CD4-positive, alpha-beta T cell treated with Interleukin-2 at 100 ng/mL for 4 hours (primary cell): ENCODE results near the gene CAMK1D.
"Not testable (repeated sequence)": the region's sequence is repeated elsewhere in the genome, so short reads cannot be mapped to it uniquely, and the experiment has no call there.

Source experiments
- DNase-seq: peaks from one replicate; pipeline ENCODE4 v3.0.0-alpha.2; 2020; ENCODE audit warnings: low spot score

The CAMK1D gene

GRCh38 chr10:12797471-12798262 is 448.3 kb downstream of the CAMK1D start:
- no peak for DNase-seq

GRCh38 chr10:12799144-12799543 is 449.8 kb downstream of the CAMK1D start:
- no peak for DNase-seq

- DNase-seq: no peak
Measured at GRCh38 chr10:12799714-12800113, 450.4 kb downstream of the CAMK1D start.

GRCh38 chr10:12800302-12800701 is 451.0 kb downstream of the CAMK1D start:
- no peak for DNase-seq

- DNase-seq: no peak
Measured at GRCh38 chr10:12801214-12802087, 452.1 kb downstream of the CAMK1D start.

GRCh38 chr10:12803776-12804175 is 454.4 kb downstream of the CAMK1D start:
- no peak for DNase-seq

GRCh38 chr10:12806228-12807095 is 457.1 kb downstream of the CAMK1D start:
- DNase-seq: no peak

GRCh38 chr10:12807096-12807755 is 457.9 kb downstream of the CAMK1D start:
- DNase-seq: no peak

- DNase-seq: no peak
Measured at GRCh38 chr10:12808014-12808613, 458.8 kb downstream of the CAMK1D start.

- DNase-seq: not testable (repeated sequence)
Measured at GRCh38 chr10:12810046-12810445, 460.7 kb downstream of the CAMK1D start.

- no peak for DNase-seq
Measured at GRCh38 chr10:12811826-12812225, 462.5 kb downstream of the CAMK1D start.

GRCh38 chr10:12812571-12812970 is 463.2 kb downstream of the CAMK1D start:
- no peak for DNase-seq

GRCh38 chr10:12814166-12814565 is 464.8 kb downstream of the CAMK1D start:
- DNase-seq: no peak

GRCh38 chr10:12819071-12819470 is 469.7 kb downstream of the CAMK1D start:
- no peak for DNase-seq

- no peak for DNase-seq
Measured at GRCh38 chr10:12819656-12820055, 470.3 kb downstream of the CAMK1D start.

GRCh38 chr10:12822126-12822892 is 473.0 kb downstream of the CAMK1D start:
- DNase-seq: no peak

GRCh38 chr10:12822893-12823170 is 473.5 kb downstream of the CAMK1D start:
- DNase-seq: no peak

GRCh38 chr10:12823328-12823727 is 474.0 kb downstream of the CAMK1D start:
- no peak for DNase-seq

- DNase-seq: no peak
Measured at GRCh38 chr10:12825260-12825849, 476.0 kb downstream of the CAMK1D start.

- DNase-seq: no peak
Measured at GRCh38 chr10:12826800-12827372, 477.5 kb downstream of the CAMK1D start.
